ENCODE results near the gene ALG10. TPM values are rescaled to one million over a fixed set of nuclear protein-coding genes. Genes with fewer than 3 reads are reported as not detected.
"Not testable (repeated sequence)": the region's sequence is repeated elsewhere in the genome, so short reads cannot be mapped to it uniquely, and the experiment has no call there.

The ALG10 gene
- total RNA-seq (2014; rRNA removed; shearing (Covaris generic)) (16.5 and 18.5 TPM in 2 replicates), polyA plus RNA-seq (2016; fragmentation: Nextera tagmentation; extraction: Ambion mirVana) (1.4 and 2.5 TPM in 2 replicates)
- long read RNA-seq, partial matches to known transcripts = 0 of 1 reads
- long read RNA-seq, other reads (novel, unspliced or antisense) = 0 of 1 reads

- Histone ChIP-seq H4K20me1 (replicated peaks; ENCODE audit: insufficient read depth) (no peaks in the 10 kb centered on the region), H3K27me3 (ENCODE audit: insufficient read depth) (no peaks in the 10 kb centered on the region), H3K9me2 (ENCODE audit: insufficient read depth) (no peaks in the 10 kb centered on the region; the same call in 1 of the 2 replicates), H3K4me2 (peak within 1 kb of the TSS; percentile 96), H2AFZ (peak within 1 kb of the TSS; percentile 94), H3K36me3 (ENCODE audit: insufficient read depth) (no peaks in the 10 kb centered on the region), H3K4me3 (peak within 1 kb of the TSS; percentile 76), H3F3A (replicated peaks; ENCODE audit: low read depth) (0 out of 2 replicates have a peak, but pooled peaks cover 4% of the 10 kb centered on the region), H3K27ac (ENCODE audit: low read depth) (peak within 1 kb of the TSS; percentile 88), H3K4me1 (ENCODE audit: insufficient read depth) (peaks cover 5% of the 10 kb centered on the region), H3K79me2 (replicated peaks; ENCODE audit: insufficient read depth) (peaks cover 13% of the 10 kb centered on the region)
- no peaks in the 10 kb centered on the region; the same call in 2 of the 3 replicates for H3K9me3 Mint-ChIP-seq
- peak; percentile 99 for DNase-seq (ENCODE audit: low spot score)
- H3K27ac Mint-ChIP-seq = peak within 1 kb of the TSS; percentile 97
- peaks cover 3% of the 10 kb centered on the region; the same call in 2 of the 3 replicates for H3K36me3 Mint-ChIP-seq (ENCODE audit: low read depth)
- H3K27me3 Mint-ChIP-seq (ENCODE audit: insufficient read depth, low read depth, poor library complexity) = no peaks in the 10 kb centered on the region
- H3K4me1 Mint-ChIP-seq = no peaks in the 10 kb centered on the region; the same call in 2 of the 3 replicates
- peak; percentile 70 for TF ChIP-seq CREB1 (CRISPR knock-in tag; IDR thresholded peaks at IDR 0.05; ENCODE audit: low read depth)
- peak; percentile 66 for TF ChIP-seq POLR2AphosphoS5 (IDR thresholded peaks at IDR 0.05; ENCODE audit: low read depth)
- TF ChIP-seq, protein P1, sequence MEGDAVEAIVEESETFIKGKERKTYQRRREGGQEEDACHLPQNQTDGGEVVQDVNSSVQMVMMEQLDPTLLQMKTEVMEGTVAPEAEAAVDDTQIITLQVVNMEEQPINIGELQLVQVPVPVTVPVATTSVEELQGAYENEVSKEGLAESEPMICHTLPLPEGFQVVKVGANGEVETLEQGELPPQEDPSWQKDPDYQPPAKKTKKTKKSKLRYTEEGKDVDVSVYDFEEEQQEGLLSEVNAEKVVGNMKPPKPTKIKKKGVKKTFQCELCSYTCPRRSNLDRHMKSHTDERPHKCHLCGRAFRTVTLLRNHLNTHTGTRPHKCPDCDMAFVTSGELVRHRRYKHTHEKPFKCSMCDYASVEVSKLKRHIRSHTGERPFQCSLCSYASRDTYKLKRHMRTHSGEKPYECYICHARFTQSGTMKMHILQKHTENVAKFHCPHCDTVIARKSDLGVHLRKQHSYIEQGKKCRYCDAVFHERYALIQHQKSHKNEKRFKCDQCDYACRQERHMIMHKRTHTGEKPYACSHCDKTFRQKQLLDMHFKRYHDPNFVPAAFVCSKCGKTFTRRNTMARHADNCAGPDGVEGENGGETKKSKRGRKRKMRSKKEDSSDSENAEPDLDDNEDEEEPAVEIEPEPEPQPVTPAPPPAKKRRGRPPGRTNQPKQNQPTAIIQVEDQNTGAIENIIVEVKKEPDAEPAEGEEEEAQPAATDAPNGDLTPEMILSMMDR (conservative IDR thresholded peaks at IDR 0.05; ENCODE audit: low read depth in 2 of 2) = peak; percentile 56 to 69
- no peak for TF ChIP-seq ZNF114 (CRISPR knock-in tag; IDR thresholded peaks at IDR 0.05)
- TF ChIP-seq, protein P2, sequence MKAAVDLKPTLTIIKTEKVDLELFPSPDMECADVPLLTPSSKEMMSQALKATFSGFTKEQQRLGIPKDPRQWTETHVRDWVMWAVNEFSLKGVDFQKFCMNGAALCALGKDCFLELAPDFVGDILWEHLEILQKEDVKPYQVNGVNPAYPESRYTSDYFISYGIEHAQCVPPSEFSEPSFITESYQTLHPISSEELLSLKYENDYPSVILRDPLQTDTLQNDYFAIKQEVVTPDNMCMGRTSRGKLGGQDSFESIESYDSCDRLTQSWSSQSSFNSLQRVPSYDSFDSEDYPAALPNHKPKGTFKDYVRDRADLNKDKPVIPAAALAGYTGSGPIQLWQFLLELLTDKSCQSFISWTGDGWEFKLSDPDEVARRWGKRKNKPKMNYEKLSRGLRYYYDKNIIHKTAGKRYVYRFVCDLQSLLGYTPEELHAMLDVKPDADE (IDR thresholded peaks at IDR 0.05) = peak; percentile 81
- ATAC-seq = peak; percentile 100
- peak within 1 kb of the TSS; percentile 96 for H3K4me3 Mint-ChIP-seq
Observed at GRCh38 chr12:34022079-34022830, at the start of gene ALG10. TSS of gene ALG10 (plus strand) at chr12:34022496. CDS start at chr12:34022600, 104 bp downstream.

- not testable (repeated sequence) for H3K4me1 ChIP-seq (ENCODE audit: insufficient read depth); DNase-seq (ENCODE audit: low spot score); H2AFZ ChIP-seq; H3K36me3 ChIP-seq (ENCODE audit: insufficient read depth); H3K9me2 ChIP-seq (ENCODE audit: insufficient read depth); H3F3A ChIP-seq (replicated peaks; ENCODE audit: low read depth); H3K4me2 ChIP-seq; H3K36me3 Mint-ChIP-seq (ENCODE audit: low read depth); H3K9me3 Mint-ChIP-seq; H3K4me3 Mint-ChIP-seq; H3K79me2 ChIP-seq (replicated peaks; ENCODE audit: insufficient read depth); H3K4me1 Mint-ChIP-seq; H3K27me3 ChIP-seq (ENCODE audit: insufficient read depth); H4K20me1 ChIP-seq (replicated peaks; ENCODE audit: insufficient read depth); H3K27ac ChIP-seq (ENCODE audit: low read depth); H3K27ac Mint-ChIP-seq; H3K27me3 Mint-ChIP-seq (ENCODE audit: insufficient read depth, low read depth, poor library complexity); ATAC-seq; H3K4me3 ChIP-seq
Observed at GRCh38 chr12:33972884-33973283, 49.4 kb upstream of the ALG10 start.

DNA sequence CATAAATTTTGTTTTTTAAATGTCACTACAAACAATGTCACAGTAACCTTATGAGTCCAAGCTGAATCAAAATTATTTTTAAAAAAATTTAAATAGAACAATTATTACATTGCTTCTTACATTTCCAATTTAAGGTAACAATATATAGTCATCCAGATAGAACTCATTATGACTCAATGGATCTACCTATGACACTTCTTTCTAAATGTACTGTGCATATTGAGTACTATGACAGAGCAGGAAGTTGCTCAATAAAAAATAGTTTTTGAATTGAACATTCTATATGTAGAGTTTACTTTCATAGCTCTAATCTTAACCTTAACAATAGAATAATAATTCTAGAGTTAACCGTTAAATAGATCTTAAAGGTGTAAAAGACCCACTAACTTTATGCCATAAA is 44.4 kb upstream of the ALG10 start:
- H3K36me3 Mint-ChIP-seq (ENCODE audit: low read depth) = no peaks in the 10 kb centered on the region; the same call in 2 of the 3 replicates

More for the DNA sequence above, 44.4 kb upstream of the ALG10 start:
- Mint-ChIP-seq H3K4me1 (no peaks in the 10 kb centered on the region), H3K9me3 (no peaks in the 10 kb centered on the region; the same call in 1 of the 3 replicates), H3K4me3 (no peak overlapping the region), H3K27me3 (ENCODE audit: insufficient read depth, low read depth, poor library complexity) (peaks cover 5% of the 10 kb centered on the region), H3K27ac (no peak overlapping the region)
- H3K4me1 ChIP-seq (ENCODE audit: insufficient read depth) = no peaks in the 10 kb centered on the region
- no peaks in the 10 kb centered on the region for H3K36me3 ChIP-seq (ENCODE audit: insufficient read depth)
- no peak overlapping the region for H2AFZ ChIP-seq
- H3K4me3 ChIP-seq = no peak overlapping the region
- DNase-seq (ENCODE audit: low spot score) (no peak), ATAC-seq (no peak)
- H3F3A ChIP-seq (replicated peaks; ENCODE audit: low read depth) = no peaks in the 10 kb centered on the region
- no peak overlapping the region for H3K27ac ChIP-seq (ENCODE audit: low read depth)
- H3K4me2 ChIP-seq = no peak overlapping the region
- H3K9me2 ChIP-seq (ENCODE audit: insufficient read depth) = no peaks in the 10 kb centered on the region
- H3K79me2 ChIP-seq (replicated peaks; ENCODE audit: insufficient read depth) = no peaks in the 10 kb centered on the region
- H4K20me1 ChIP-seq (replicated peaks; ENCODE audit: insufficient read depth) = no peaks in the 10 kb centered on the region
- TF ChIP-seq CREB1 (CRISPR knock-in tag; IDR thresholded peaks at IDR 0.05; ENCODE audit: low read depth) = no peak
- H3K27me3 ChIP-seq (ENCODE audit: insufficient read depth) = no peaks in the 10 kb centered on the region
